DOHH2 (cell line): ENCODE measurements around the gene LARP6.

ENCODE experiments used
- CTCF ChIP-seq: fragments of 200-600 bp; sonication (generic); IDR thresholded peaks from one replicate; pipeline ENCODE4 v1.5.1; 2014; ENCODE audit warnings: antibody characterized with exemption, mild to moderate bottlenecking, low read depth, low read length; ENCODE audit not compliant: poor library complexity, severe bottlenecking
- EZH2phosphoT487 ChIP-seq: fragments of 200-600 bp; sonication (generic); IDR thresholded peaks from 2 replicates; pipeline ENCODE4 v1.6.1; 2017; ENCODE audit warnings: borderline replicate concordance, mild to moderate bottlenecking, antibody characterized with exemption, low read length, moderate library complexity, mixed read lengths

- TF ChIP-seq CTCF (no peak), EZH2phosphoT487 (no peak)
Measured at GRCh38 chr15:70876683-70877082, 22.7 kb upstream of the LARP6 start.
